ENCODE measurements around the gene SGPP2.

SGPP2 gene

DNA sequence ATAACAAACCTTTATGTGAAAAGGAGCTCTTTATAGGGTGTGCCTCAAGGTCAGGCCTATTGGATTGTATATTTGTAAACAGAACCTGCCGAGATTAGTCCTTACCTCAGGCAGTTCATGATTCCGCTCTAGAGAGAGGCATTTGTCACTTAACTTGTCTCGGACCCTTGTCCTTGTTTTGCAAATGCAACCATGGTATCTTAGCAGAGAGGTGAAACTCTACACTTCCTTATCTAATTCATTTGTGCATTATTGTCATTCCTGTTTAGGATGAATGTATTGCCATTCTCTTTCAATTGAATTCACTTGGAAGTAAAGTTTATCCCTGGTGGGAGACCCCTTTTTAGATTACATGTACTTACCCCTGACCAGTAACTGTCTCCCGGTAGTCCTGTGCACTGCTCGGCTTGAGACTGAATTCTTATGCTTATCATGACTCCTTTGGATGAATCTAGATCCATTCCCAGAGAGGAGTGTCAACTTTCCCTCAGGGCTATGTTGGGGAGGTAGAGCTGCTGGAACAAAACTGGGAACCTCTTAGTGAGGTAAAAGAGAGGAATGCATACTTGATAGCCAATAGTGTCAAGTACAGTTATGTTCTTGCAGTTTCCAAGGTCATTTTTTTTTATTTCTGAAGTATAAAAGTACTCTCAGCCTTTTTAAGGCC, 46.6 kb downstream of the SGPP2 start:
- TF ChIP-seq ZFX (IDR thresholded peaks at IDR 0.05; ENCODE audit: borderline replicate concordance): no peak
- TF ChIP-seq, protein P1, sequence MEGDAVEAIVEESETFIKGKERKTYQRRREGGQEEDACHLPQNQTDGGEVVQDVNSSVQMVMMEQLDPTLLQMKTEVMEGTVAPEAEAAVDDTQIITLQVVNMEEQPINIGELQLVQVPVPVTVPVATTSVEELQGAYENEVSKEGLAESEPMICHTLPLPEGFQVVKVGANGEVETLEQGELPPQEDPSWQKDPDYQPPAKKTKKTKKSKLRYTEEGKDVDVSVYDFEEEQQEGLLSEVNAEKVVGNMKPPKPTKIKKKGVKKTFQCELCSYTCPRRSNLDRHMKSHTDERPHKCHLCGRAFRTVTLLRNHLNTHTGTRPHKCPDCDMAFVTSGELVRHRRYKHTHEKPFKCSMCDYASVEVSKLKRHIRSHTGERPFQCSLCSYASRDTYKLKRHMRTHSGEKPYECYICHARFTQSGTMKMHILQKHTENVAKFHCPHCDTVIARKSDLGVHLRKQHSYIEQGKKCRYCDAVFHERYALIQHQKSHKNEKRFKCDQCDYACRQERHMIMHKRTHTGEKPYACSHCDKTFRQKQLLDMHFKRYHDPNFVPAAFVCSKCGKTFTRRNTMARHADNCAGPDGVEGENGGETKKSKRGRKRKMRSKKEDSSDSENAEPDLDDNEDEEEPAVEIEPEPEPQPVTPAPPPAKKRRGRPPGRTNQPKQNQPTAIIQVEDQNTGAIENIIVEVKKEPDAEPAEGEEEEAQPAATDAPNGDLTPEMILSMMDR (IDR thresholded peaks at IDR 0.05): no peak
- H3K27ac ChIP-seq: no peak overlapping the region

DNA sequence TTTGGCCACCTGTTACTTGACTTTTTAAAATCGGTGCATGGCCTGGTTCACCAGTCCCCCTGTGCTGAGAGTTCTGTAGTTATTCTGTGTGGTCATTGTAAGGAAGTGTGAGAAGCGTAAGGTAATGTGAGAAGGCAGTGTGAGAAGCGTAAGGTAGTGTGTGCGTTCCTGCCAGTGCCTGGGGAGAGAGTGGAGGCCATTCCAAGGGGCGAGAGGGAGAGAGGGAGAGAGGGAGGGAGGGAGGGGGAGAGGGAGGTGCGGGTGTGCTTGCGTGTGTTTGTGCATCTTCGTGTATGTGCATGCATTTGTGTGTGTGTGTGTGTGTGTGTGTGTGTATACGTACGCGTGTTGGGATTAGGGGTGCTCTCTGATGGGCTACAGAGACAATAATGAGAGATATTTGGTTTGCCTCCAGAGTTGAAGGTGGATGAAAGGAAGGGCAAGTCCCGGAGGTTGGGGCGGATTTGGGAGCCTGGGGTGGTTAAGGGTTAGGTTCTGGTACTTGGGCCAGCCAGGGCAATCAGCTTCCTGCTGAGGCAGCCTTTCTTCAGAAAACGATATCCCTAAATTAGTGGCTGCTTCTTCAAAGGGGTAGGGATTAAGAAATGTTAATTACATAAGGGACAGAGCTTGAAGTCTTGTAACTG, 53.7 kb downstream of the SGPP2 start:
- TF ChIP-seq, protein P1 (IDR thresholded peaks at IDR 0.05): no peak
- TF ChIP-seq ZFX (IDR thresholded peaks at IDR 0.05; ENCODE audit: borderline replicate concordance): no peak
- no peak overlapping the region for H3K27ac ChIP-seq

DNA sequence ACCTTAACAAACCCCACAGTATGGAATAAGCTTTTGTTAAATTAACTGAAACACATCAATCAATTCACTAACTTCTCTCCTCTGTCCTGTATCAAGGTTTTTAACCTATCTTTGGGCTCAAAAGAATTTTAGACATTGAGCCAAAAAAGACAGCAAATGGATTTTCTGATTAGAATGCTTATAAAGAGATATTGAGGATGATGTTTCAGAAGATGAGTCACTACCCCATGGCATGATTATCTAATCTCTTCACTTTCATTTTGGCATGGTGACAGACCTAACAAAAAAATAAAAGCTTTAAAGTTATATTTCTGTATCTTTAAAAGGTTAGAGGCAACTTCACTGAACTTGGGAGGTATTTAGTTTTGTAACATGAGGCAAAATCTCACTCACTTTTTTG, 55.5 kb downstream of the SGPP2 start:
- H3K27ac ChIP-seq: no peak overlapping the region
- TF ChIP-seq, protein P1 (IDR thresholded peaks at IDR 0.05): no peak
- TF ChIP-seq ZFX (IDR thresholded peaks at IDR 0.05; ENCODE audit: borderline replicate concordance): no peak

DNA sequence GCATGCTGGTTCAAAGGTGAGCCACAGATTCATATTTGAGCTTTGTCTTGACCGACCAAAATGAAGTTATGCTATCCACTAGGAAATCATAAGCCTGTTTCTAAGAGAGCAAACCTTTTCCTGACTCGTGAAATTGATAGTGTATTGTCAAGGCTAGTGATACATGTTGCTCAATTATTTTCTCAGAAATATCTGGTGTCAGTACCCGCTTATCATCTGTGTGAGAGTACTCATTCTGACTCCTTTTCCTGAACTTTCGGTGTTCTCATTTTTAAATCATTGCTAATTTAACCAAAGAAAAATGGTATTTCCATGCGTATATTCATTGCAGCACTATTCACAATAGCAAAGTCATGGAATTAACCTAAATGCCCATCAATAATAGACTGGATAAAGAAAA, 56.2 kb downstream of the SGPP2 start:
- H3K27ac ChIP-seq: no peak overlapping the region
- TF ChIP-seq ZFX (IDR thresholded peaks at IDR 0.05; ENCODE audit: borderline replicate concordance): no peak
- TF ChIP-seq, protein P1 (IDR thresholded peaks at IDR 0.05): no peak

DNA sequence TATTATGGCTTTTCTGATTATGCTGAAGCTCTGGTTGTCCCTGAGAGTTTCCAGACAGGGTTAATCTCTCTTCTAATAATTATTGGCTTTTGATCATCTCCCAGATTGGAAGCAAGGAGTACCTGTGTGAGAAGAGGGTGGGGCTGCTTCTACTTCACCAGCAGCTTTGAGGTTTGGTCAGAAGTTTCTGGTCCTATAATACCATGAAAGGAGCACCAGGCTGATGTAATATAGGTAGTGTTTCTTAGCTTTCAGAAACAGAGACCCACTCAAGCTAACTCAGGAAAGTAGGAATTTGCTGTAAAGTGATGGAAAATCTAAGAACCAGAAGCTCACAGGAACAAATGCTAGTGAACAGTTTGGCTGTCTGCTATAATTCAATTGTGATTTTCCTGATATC, 57.6 kb downstream of the SGPP2 start:
- TF ChIP-seq ZFX (IDR thresholded peaks at IDR 0.05; ENCODE audit: borderline replicate concordance): no peak
- TF ChIP-seq, protein P1 (IDR thresholded peaks at IDR 0.05): no peak
- H3K27ac ChIP-seq: no peak overlapping the region

DNA sequence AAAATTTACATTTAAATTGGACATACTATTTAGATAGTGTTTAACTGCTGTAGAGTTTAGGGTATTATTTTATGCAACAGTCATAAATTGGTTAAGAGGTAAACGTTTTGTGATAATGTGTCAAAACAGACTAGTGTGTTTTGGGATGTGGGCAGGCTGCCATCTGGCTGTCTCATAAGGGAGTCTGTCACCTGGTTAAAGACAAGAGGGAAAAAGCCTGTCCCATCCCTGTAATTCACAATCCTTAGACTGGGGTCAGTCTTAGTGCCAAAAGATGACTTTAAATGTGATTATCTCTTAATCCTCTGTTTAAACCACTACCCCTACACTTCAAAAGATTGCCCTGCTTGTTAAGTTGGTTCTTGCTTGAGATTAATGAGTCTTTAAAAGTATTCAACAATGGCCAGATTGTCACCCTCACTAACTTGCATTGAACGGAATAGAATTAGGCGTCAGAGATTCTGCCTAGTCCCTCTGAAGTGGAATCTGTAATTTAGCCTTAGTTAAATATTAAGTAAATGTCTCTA, 59.2 kb downstream of the SGPP2 start:
- H3K27ac ChIP-seq: no peak overlapping the region
- TF ChIP-seq ZFX (IDR thresholded peaks at IDR 0.05; ENCODE audit: borderline replicate concordance): no peak
- TF ChIP-seq, protein P1 (IDR thresholded peaks at IDR 0.05): no peak

All from 22Rv1 (cell line).